Hepatocyte (in vitro differentiated cells): ENCODE measurements around the gene CGB5. TPM values are rescaled to one million over a fixed set of nuclear protein-coding genes. Genes with fewer than 3 reads are reported as not detected.
"Not testable (repeated sequence)": the region's sequence is repeated elsewhere in the genome, so short reads cannot be mapped to it uniquely, and the experiment has no call there.

Experiments
- DNase-seq: peaks from one replicate; pipeline ENCODE4 v3.0.0-alpha.2; 2016; ENCODE audit warnings: low spot score
- H2AFZ ChIP-seq: fragments of 200-600 bp; sonication (generic); 2 replicates; pipeline ENCODE4 v1.6.0; 2016; ENCODE audit warnings: antibody characterized with exemption, mild to moderate bottlenecking
- H3K27ac ChIP-seq: fragments of 200-600 bp; sonication (generic); 2 replicates; pipeline ENCODE4 v1.5.1; 2016; ENCODE audit warnings: mild to moderate bottlenecking
- H3K27me3 ChIP-seq: fragments of 200-600 bp; sonication (generic); 2 replicates; pipeline ENCODE4 v1.6.1; 2016
- H3K36me3 ChIP-seq: fragments of 200-600 bp; sonication (generic); replicated peaks from 2 replicates; pipeline ENCODE4 v1.5.1; 2016; ENCODE audit warnings: low read depth; ENCODE audit not compliant: insufficient read depth
- H3K4me1 ChIP-seq: fragments of 200-600 bp; sonication (generic); 2 replicates; pipeline ENCODE4 v1.5.1; 2016; ENCODE audit warnings: mild to moderate bottlenecking, moderate library complexity; ENCODE audit not compliant: insufficient read depth
- H3K4me2 ChIP-seq: fragments of 200-600 bp; sonication (generic); 2 replicates; pipeline ENCODE4 v1.6.0; 2016
- H3K4me3 ChIP-seq: fragments of 200-600 bp; sonication (generic); 2 replicates; pipeline ENCODE4 v1.5.1; 2016; ENCODE audit warnings: mild to moderate bottlenecking
- H3K79me2 ChIP-seq: fragments of 200-600 bp; sonication (generic); 2 replicates; pipeline ENCODE4 v1.6.0; 2017; ENCODE audit warnings: mild to moderate bottlenecking
- H3K9me2 ChIP-seq: fragments of 200-600 bp; sonication (generic); replicated peaks from 2 replicates; pipeline ENCODE4 v1.6.0; 2017; ENCODE audit warnings: mild to moderate bottlenecking; ENCODE audit not compliant: insufficient read depth
- H3K9me3 ChIP-seq: fragments of 200-600 bp; sonication (generic); 2 replicates; pipeline ENCODE4 v1.5.1; 2016; ENCODE audit warnings: low read depth, mild to moderate bottlenecking
- H4K20me1 ChIP-seq: fragments of 200-600 bp; sonication (generic); 2 replicates; pipeline ENCODE4 v1.6.0; 2016; ENCODE audit warnings: mild to moderate bottlenecking; ENCODE audit not compliant: insufficient read depth, poor library complexity, severe bottlenecking
- CTCF ChIP-seq: fragments of 200-600 bp; sonication (generic); IDR thresholded peaks from 2 replicates; pipeline ENCODE4 v1.5.1; 2016; ENCODE audit warnings: antibody characterized with exemption, mild to moderate bottlenecking; ENCODE audit not compliant: poor library complexity
- EZH2 ChIP-seq: fragments of 200-600 bp; sonication (generic); IDR thresholded peaks from 2 replicates; pipeline ENCODE4 v1.6.1; 2016; ENCODE audit warnings: antibody characterized with exemption, mild to moderate bottlenecking, borderline replicate concordance
- EZH2phosphoT487 ChIP-seq: fragments of 200-600 bp; sonication (generic); IDR thresholded peaks from one replicate; pipeline ENCODE4 v1.6.1; 2018; ENCODE audit warnings: antibody characterized with exemption, mild to moderate bottlenecking, low read depth, moderate library complexity; ENCODE audit not compliant: unreplicated experiment, severe bottlenecking
- WGBS: methylation state at CpG from one replicate; pipeline ENCODE4 v1.1.6; 2016; ENCODE audit warnings: low lambda C conversion rate; ENCODE audit errors: missing lambda C conversion rate; 5-methylcytosine and 5-hydroxymethylcytosine counted together
- polyA plus RNA-seq: library from polyadenylated mRNA; unstranded; fragments of >200 nt; fragmentation: Nextera tagmentation; extraction: Ambion mirVana; gene quantifications from 2 replicates; pipeline ENCODE4 v1.2.1, GENCODE V29; 2016
- total RNA-seq: library from RNA; depleted of rRNA; stranded (reverse); fragments of >200 nt; gene quantifications from 2 replicates; pipeline ENCODE4 v1.2.3, GENCODE V29; 2014

The CGB5 gene
- total and polyA plus RNA-seq, 2 experiments from 2014 or later: 0.22 to 1.9 TPM

GRCh38 chr19:49042177-49042576 is 1.5 kb upstream of the CGB5 start:
- Histone ChIP-seq H3K4me3 (no peak overlapping the region), H3K36me3 (no peaks in the 10 kb centered on the region), H3K9me2 (no peaks in the 10 kb centered on the region), H3K27ac (no peak overlapping the region), H3K27me3 (no peaks in the 10 kb centered on the region), H4K20me1 (no peaks in the 10 kb centered on the region), H2AFZ (no peak overlapping the region), H3K4me2 (no peak overlapping the region), H3K79me2 (no peaks in the 10 kb centered on the region), H3K4me1 (no peaks in the 10 kb centered on the region), H3K9me3 (no peaks in the 10 kb centered on the region)
- TF ChIP-seq EZH2: no peak
- TF ChIP-seq EZH2phosphoT487: no peak
- no peak for TF ChIP-seq CTCF
- WGBS: 69% methylated on average over 17 of the region's 17 CpGs
- DNase-seq: peak; percentile 14

GRCh38 chr19:49042666-49043065 is 982 bp upstream of the CGB5 start:
- H3K79me2 ChIP-seq, H3K9me2 ChIP-seq, H2AFZ ChIP-seq, H3K27me3 ChIP-seq, H3K27ac ChIP-seq, H3K4me1 ChIP-seq, H3K36me3 ChIP-seq, DNase-seq, H3K4me3 ChIP-seq, H3K4me2 ChIP-seq, H3K9me3 ChIP-seq, H4K20me1 ChIP-seq: not testable (repeated sequence)
- WGBS: 85% methylated on average over 2 of the region's 4 CpGs

- not testable (repeated sequence) for H3K4me2 ChIP-seq, H2AFZ ChIP-seq, H3K27me3 ChIP-seq, H3K9me2 ChIP-seq, H3K9me3 ChIP-seq, H3K4me1 ChIP-seq, H3K27ac ChIP-seq, DNase-seq, H4K20me1 ChIP-seq, H3K36me3 ChIP-seq, H3K79me2 ChIP-seq, H3K4me3 ChIP-seq
- WGBS: 83% methylated on average over 11 of the region's 12 CpGs
Observed at GRCh38 chr19:49049011-49049410, 5.4 kb downstream of the CGB5 start, which contains the start of gene CGB8. Gene CGB8, minus strand, starts transcription at chr19:49049111. Its CDS starts 372 bp downstream, at chr19:49048739.

- H3K27me3 ChIP-seq: not testable (repeated sequence)
- WGBS: 70% methylated on average over 2 of the region's 4 CpGs
Observed at GRCh38 chr19:49049834-49050233, 6.2 kb downstream of the CGB5 start.

GRCh38 chr19:49050376-49051033 is 6.9 kb downstream of the CGB5 start:
- not testable (repeated sequence) for H3K36me3 ChIP-seq, H3K9me2 ChIP-seq, H2AFZ ChIP-seq, H3K9me3 ChIP-seq, H3K27me3 ChIP-seq, H3K27ac ChIP-seq, H4K20me1 ChIP-seq, H3K4me3 ChIP-seq, H3K79me2 ChIP-seq, DNase-seq, H3K4me2 ChIP-seq, H3K4me1 ChIP-seq
- WGBS: 75% methylated on average over 24 of the region's 24 CpGs

More at GRCh38 chr19:49049834-49050233, 6.2 kb downstream of the CGB5 start:
- not testable (repeated sequence) for DNase-seq, H3K27ac ChIP-seq, H2AFZ ChIP-seq, H3K4me1 ChIP-seq, H3K79me2 ChIP-seq, H3K36me3 ChIP-seq, H3K4me2 ChIP-seq, H4K20me1 ChIP-seq, H3K4me3 ChIP-seq, H3K9me3 ChIP-seq, H3K9me2 ChIP-seq
